GM21786 (cell line): ENCODE data around the gene MAP3K5.
"Not testable (repeated sequence)": the region's sequence is repeated elsewhere in the genome, so short reads cannot be mapped to it uniquely, and the experiment has no call there.

Experiments
- ATAC-seq: cut with Tn5 transposase; IDR thresholded peaks from one replicate; pipeline ENCODE4 v1.9.1; 2021; ENCODE audit not compliant: unreplicated experiment

MAP3K5 gene

GRCh38 chr6:136791296-136792094 lies 782 bp downstream of the MAP3K5 start:
- ATAC-seq, result peak; percentile 35

- ATAC-seq, result no peak
Measured at GRCh38 chr6:136790411-136791295, 1.6 kb downstream of the MAP3K5 start.

GRCh38 chr6:136789440-136789839 lies 2.8 kb downstream of the MAP3K5 start:
- not testable (repeated sequence) for ATAC-seq

GRCh38 chr6:136788069-136788902 lies 4.0 kb downstream of the MAP3K5 start:
- no peak for ATAC-seq

- no peak for ATAC-seq
Measured at GRCh38 chr6:136787726-136788068, 4.6 kb downstream of the MAP3K5 start.

GRCh38 chr6:136786658-136787057 lies 5.6 kb downstream of the MAP3K5 start:
- ATAC-seq, result no peak

GRCh38 chr6:136784910-136785746 lies 7.1 kb downstream of the MAP3K5 start:
- peak; percentile 42 for ATAC-seq

- no peak for ATAC-seq
Measured at GRCh38 chr6:136784271-136784664, 8.0 kb downstream of the MAP3K5 start.

GRCh38 chr6:136783495-136784270 lies 8.6 kb downstream of the MAP3K5 start:
- peak; percentile 77 for ATAC-seq

GRCh38 chr6:136783021-136783420 lies 9.3 kb downstream of the MAP3K5 start:
- ATAC-seq, result no peak

- ATAC-seq, result no peak
Measured at GRCh38 chr6:136782021-136782770, 10.1 kb downstream of the MAP3K5 start.

- ATAC-seq, result no peak
Measured at GRCh38 chr6:136780972-136781371, 11.3 kb downstream of the MAP3K5 start.

GRCh38 chr6:136779682-136780081 lies 12.6 kb downstream of the MAP3K5 start:
- no peak for ATAC-seq

- no peak for ATAC-seq
Measured at GRCh38 chr6:136777651-136778050, 14.6 kb downstream of the MAP3K5 start.

GRCh38 chr6:136775548-136775947 lies 16.7 kb downstream of the MAP3K5 start:
- no peak for ATAC-seq

GRCh38 chr6:136775081-136775480 lies 17.2 kb downstream of the MAP3K5 start:
- ATAC-seq, result no peak

GRCh38 chr6:136774228-136775041 lies 17.8 kb downstream of the MAP3K5 start:
- no peak for ATAC-seq

- ATAC-seq, result no peak
Measured at GRCh38 chr6:136773473-136773796, 18.8 kb downstream of the MAP3K5 start.
